SW 1271 (cell line): ENCODE measurements around the gene TLR9.
A peak's percentile ranks its signal among the peaks of the same experiment; 100 is the strongest.

Source experiments
- DNase-seq, 2 experiments: peaks; one replicate each; lab custom pipeline; 2025; lab: John Stamatoyannopoulos, UW

The TLR9 gene

GRCh38 chr3:52247409-52248164 lies 22.1 kb upstream of the TLR9 start:
- DNase-seq = no peak

GRCh38 chr3:52246728-52247408 lies 21.4 kb upstream of the TLR9 start:
- DNase-seq = no peak

- no peak for DNase-seq
Measured at GRCh38 chr3:52246264-52246620, 20.8 kb upstream of the TLR9 start.

- no peak for DNase-seq
Measured at GRCh38 chr3:52245322-52246263, 20.1 kb upstream of the TLR9 start, which contains the start of gene PPM1M. Gene PPM1M (plus strand): TSS chr3:52245759. CDS start chr3:52245825, 66 bp downstream.

- no peak for DNase-seq
Measured at GRCh38 chr3:52243791-52244628, 18.6 kb upstream of the TLR9 start.

GRCh38 chr3:52242039-52242438 lies 16.6 kb upstream of the TLR9 start:
- DNase-seq = no peak

GRCh38 chr3:52240886-52241370 lies 15.5 kb upstream of the TLR9 start:
- no peak for DNase-seq

GRCh38 chr3:52240059-52240885 lies 14.8 kb upstream of the TLR9 start:
- DNase-seq = peak in 1 of 2 experiments; percentile 30

GRCh38 chr3:52238761-52239701 lies 13.6 kb upstream of the TLR9 start, which contains the start of gene TWF2:
Gene TWF2 (minus strand): TSS chr3:52239158. CDS start chr3:52239016, 142 bp downstream.
- DNase-seq = peak in 1 of 2 experiments; percentile 40

- no peak for DNase-seq
Measured at GRCh38 chr3:52238193-52238760, 12.8 kb upstream of the TLR9 start.

GRCh38 chr3:52237657-52238172 lies 12.3 kb upstream of the TLR9 start:
- peak; percentile 31 to 46 for DNase-seq

GRCh38 chr3:52237006-52237656 lies 11.7 kb upstream of the TLR9 start:
- no peak for DNase-seq

GRCh38 chr3:52236424-52236886 lies 11.0 kb upstream of the TLR9 start:
- DNase-seq = no peak

- DNase-seq = no peak
Measured at GRCh38 chr3:52234516-52235447, 9.3 kb upstream of the TLR9 start.

GRCh38 chr3:52233968-52234367 lies 8.5 kb upstream of the TLR9 start:
- DNase-seq = no peak

- DNase-seq = no peak
Measured at GRCh38 chr3:52233108-52233591, 7.7 kb upstream of the TLR9 start.
